ENCODE data around the gene PAXX.

PAXX gene

GRCh38 chr9:136997830-136998234 lies 5.6 kb downstream of the PAXX start:
- DNase-seq, result no peak

GRCh38 chr9:137000177-137000930 lies 8.1 kb downstream of the PAXX start:
- no peak for DNase-seq

- DNase-seq, result no peak
Observed at GRCh38 chr9:137001857-137002645, 9.8 kb downstream of the PAXX start.

GRCh38 chr9:137002646-137003041 lies 10.4 kb downstream of the PAXX start:
- DNase-seq, result no peak

GRCh38 chr9:137004285-137004684 lies 12.1 kb downstream of the PAXX start:
- DNase-seq, result peak in 8 of 56 donors; percentile 24 to 51 (median 37)

GRCh38 chr9:137006116-137007003 lies 14.1 kb downstream of the PAXX start:
- peak in 3 of 56 donors; percentile 24 to 54 (median 53) for DNase-seq

- DNase-seq, result no peak
Observed at GRCh38 chr9:137007108-137007815, 15.0 kb downstream of the PAXX start.

GRCh38 chr9:137007816-137008270 lies 15.6 kb downstream of the PAXX start:
- DNase-seq, result no peak

- no peak for DNase-seq
Observed at GRCh38 chr9:137008312-137008711, 16.1 kb downstream of the PAXX start.

GRCh38 chr9:137009217-137009616 lies 17.0 kb downstream of the PAXX start:
- no peak for DNase-seq

GRCh38 chr9:137009938-137010732 lies 17.9 kb downstream of the PAXX start:
- DNase-seq, result no peak

GRCh38 chr9:137011156-137011555 lies 18.9 kb downstream of the PAXX start:
- DNase-seq, result no peak

GRCh38 chr9:137011907-137012675 lies 19.9 kb downstream of the PAXX start:
- DNase-seq, result no peak

- no peak for DNase-seq
Observed at GRCh38 chr9:137012694-137013570, 20.7 kb downstream of the PAXX start.

- DNase-seq, result no peak
Observed at GRCh38 chr9:137013571-137013940, 21.3 kb downstream of the PAXX start.

- DNase-seq, result no peak
Observed at GRCh38 chr9:137014166-137014565, 21.9 kb downstream of the PAXX start.

- DNase-seq, result no peak
Observed at GRCh38 chr9:137014776-137015539, 22.7 kb downstream of the PAXX start.
